NCI-H2081 treated with DMSO at 0.1 percent for 48 hours (cell line): ENCODE measurements around the gene MTHFD2L.

ENCODE experiments used
- DNase-seq: peaks from one replicate; lab custom pipeline; 2025; lab: John Stamatoyannopoulos, UW

MTHFD2L gene

GRCh38 chr4:74252933-74253332 is 95.0 kb downstream of the MTHFD2L start:
- DNase-seq = no peak

- DNase-seq = no peak
Observed at GRCh38 chr4:74254386-74254785, 96.5 kb downstream of the MTHFD2L start.

GRCh38 chr4:74255096-74255495 is 97.2 kb downstream of the MTHFD2L start:
- DNase-seq = no peak

GRCh38 chr4:74258963-74259362 is 101.0 kb downstream of the MTHFD2L start:
- no peak for DNase-seq

GRCh38 chr4:74260036-74260435 is 102.1 kb downstream of the MTHFD2L start:
- no peak for DNase-seq

- no peak for DNase-seq
Observed at GRCh38 chr4:74262522-74262921, 104.6 kb downstream of the MTHFD2L start.

- DNase-seq = no peak
Observed at GRCh38 chr4:74263551-74263950, 105.6 kb downstream of the MTHFD2L start.

GRCh38 chr4:74266081-74266480 is 108.2 kb downstream of the MTHFD2L start:
- no peak for DNase-seq

GRCh38 chr4:74267998-74268606 is 110.2 kb downstream of the MTHFD2L start:
- DNase-seq = no peak

GRCh38 chr4:74268643-74269042 is 110.7 kb downstream of the MTHFD2L start:
- no peak for DNase-seq

- no peak for DNase-seq
Observed at GRCh38 chr4:74278490-74278889, 120.6 kb downstream of the MTHFD2L start.

- no peak for DNase-seq
Observed at GRCh38 chr4:74279716-74280115, 121.8 kb downstream of the MTHFD2L start.

GRCh38 chr4:74282926-74283325 is 125.0 kb downstream of the MTHFD2L start:
- no peak for DNase-seq

GRCh38 chr4:74283614-74284013 is 125.7 kb downstream of the MTHFD2L start:
- DNase-seq = no peak

GRCh38 chr4:74284053-74284452 is 126.1 kb downstream of the MTHFD2L start:
- no peak for DNase-seq

- no peak for DNase-seq
Observed at GRCh38 chr4:74287164-74287563, 129.2 kb downstream of the MTHFD2L start.

GRCh38 chr4:74287791-74288190 is 129.9 kb downstream of the MTHFD2L start:
- DNase-seq = no peak

GRCh38 chr4:74291471-74291870 is 133.6 kb downstream of the MTHFD2L start:
- DNase-seq = no peak

- no peak for DNase-seq
Observed at GRCh38 chr4:74292111-74292870, 134.4 kb downstream of the MTHFD2L start.

GRCh38 chr4:74293558-74293957 is 135.6 kb downstream of the MTHFD2L start:
- DNase-seq = no peak

GRCh38 chr4:74294681-74295080 is 136.8 kb downstream of the MTHFD2L start:
- no peak for DNase-seq

- DNase-seq = no peak
Observed at GRCh38 chr4:74297539-74297938, 139.6 kb downstream of the MTHFD2L start.

- no peak for DNase-seq
Observed at GRCh38 chr4:74304095-74304625, 146.2 kb downstream of the MTHFD2L start.

- no peak for DNase-seq
Observed at GRCh38 chr4:74305000-74305399, 147.1 kb downstream of the MTHFD2L start.
